Measurements from ENCODE around the gene MAZ.

MAZ gene

GRCh38 chr16:29852654-29853053 is 46.3 kb downstream of the MAZ start:
- TF ChIP-seq POLR2AphosphoS5 (IDR thresholded peaks at IDR 0.05; ENCODE audit: low read depth, low read length) = no peak
- TF ChIP-seq TAF1 (IDR thresholded peaks at IDR 0.05; ENCODE audit: borderline replicate concordance, low read depth, low read length) = no peak
- no peak for TF ChIP-seq POLR2A (IDR thresholded peaks at IDR 0.05; ENCODE audit: low read depth, low read length)
- no peak for DNase-seq (ENCODE audit: insufficient read length)
- FAIRE-seq = no peak

GRCh38 chr16:29854520-29855100 is 48.3 kb downstream of the MAZ start:
- no peak for TF ChIP-seq POLR2A (IDR thresholded peaks at IDR 0.05; ENCODE audit: low read depth, low read length)
- TF ChIP-seq TAF1 (IDR thresholded peaks at IDR 0.05; ENCODE audit: borderline replicate concordance, low read depth, low read length) = no peak
- TF ChIP-seq POLR2AphosphoS5 (IDR thresholded peaks at IDR 0.05; ENCODE audit: low read depth, low read length) = no peak
- DNase-seq (ENCODE audit: insufficient read length) (no peak), FAIRE-seq (no peak)

DNA sequence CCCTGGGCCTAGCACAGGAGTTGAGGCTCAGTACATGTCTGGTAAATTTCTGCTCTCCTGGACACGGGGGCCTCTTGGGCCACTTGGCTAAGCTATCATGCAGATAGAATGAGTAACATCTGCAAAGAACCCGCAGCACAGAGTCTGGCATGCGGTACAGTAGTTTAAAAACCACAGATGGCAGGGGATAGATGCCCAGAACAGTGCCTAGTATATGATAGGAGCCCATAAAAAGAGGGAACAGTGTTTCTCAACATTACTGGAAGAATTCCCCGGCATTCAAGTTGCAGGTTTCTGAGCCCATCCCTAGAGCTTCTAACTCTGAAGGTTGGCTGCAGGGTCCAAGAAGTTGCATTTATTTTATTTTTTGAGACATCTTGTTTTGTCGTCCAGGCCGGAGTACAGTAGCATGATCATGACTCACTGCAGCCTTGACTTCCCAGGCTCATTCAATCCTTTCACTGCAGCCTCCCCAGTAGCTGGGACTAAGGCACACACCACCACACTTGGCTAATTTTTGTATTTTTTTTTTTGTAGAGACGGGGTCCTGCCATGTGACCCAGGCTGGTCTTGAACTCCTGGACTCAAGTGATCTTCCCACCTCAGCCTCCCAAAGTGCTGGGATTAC is 50.9 kb downstream of the MAZ start:
- no peak for TF ChIP-seq POLR2AphosphoS5 (IDR thresholded peaks at IDR 0.05; ENCODE audit: low read depth, low read length)
- no peak for TF ChIP-seq TAF1 (IDR thresholded peaks at IDR 0.05; ENCODE audit: borderline replicate concordance, low read depth, low read length)
- no peak for TF ChIP-seq POLR2A (IDR thresholded peaks at IDR 0.05; ENCODE audit: low read depth, low read length)
- no peak for DNase-seq (ENCODE audit: insufficient read length)
- no peak for FAIRE-seq

- no peak for DNase-seq (ENCODE audit: insufficient read length)
- TF ChIP-seq POLR2A (IDR thresholded peaks at IDR 0.05; ENCODE audit: low read depth, low read length) (no peak), POLR2AphosphoS5 (IDR thresholded peaks at IDR 0.05; ENCODE audit: low read depth, low read length) (no peak), TAF1 (IDR thresholded peaks at IDR 0.05; ENCODE audit: borderline replicate concordance, low read depth, low read length) (no peak)
- FAIRE-seq = no peak
These were observed 52.0 kb downstream of the MAZ start for GRCh38 chr16:29858149-29858849.

- TF ChIP-seq POLR2AphosphoS5 (IDR thresholded peaks at IDR 0.05; ENCODE audit: low read depth, low read length) (no peak), POLR2A (IDR thresholded peaks at IDR 0.05; ENCODE audit: low read depth, low read length) (no peak), TAF1 (IDR thresholded peaks at IDR 0.05; ENCODE audit: borderline replicate concordance, low read depth, low read length) (no peak)
- no peak for FAIRE-seq
- DNase-seq (ENCODE audit: insufficient read length) = no peak
These were observed 52.6 kb downstream of the MAZ start for GRCh38 chr16:29858974-29859373.

DNA sequence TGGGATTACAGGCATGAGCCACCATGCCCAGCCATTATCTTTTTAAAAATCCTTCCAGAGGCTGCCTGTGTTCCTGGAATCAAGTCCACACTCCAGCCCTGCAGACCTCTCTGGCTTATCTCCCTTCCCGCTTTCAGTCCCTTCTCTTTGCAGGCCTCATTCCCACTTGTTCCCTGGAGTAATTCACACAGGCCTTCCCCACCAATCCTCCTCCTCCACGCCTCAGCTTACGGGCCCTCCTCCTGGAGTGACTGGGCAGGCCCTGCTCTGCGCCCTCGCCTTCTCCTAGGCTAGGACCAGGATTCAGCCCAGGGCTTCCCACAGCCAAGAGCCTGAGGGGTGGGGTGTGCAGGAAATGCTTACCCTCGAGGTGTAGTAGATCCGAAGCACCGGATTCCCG is 53.9 kb downstream of the MAZ start:
- FAIRE-seq = no peak
- TF ChIP-seq POLR2AphosphoS5 (IDR thresholded peaks at IDR 0.05; ENCODE audit: low read depth, low read length) (no peak), POLR2A (IDR thresholded peaks at IDR 0.05; ENCODE audit: low read depth, low read length) (no peak), TAF1 (IDR thresholded peaks at IDR 0.05; ENCODE audit: borderline replicate concordance, low read depth, low read length) (no peak)
- DNase-seq (ENCODE audit: insufficient read length) = no peak

Measured in GM12892 (cell line).